DOHH2 (cell line): Measurements from ENCODE around the gene AKAP4.

Source experiments
- CTCF ChIP-seq: fragments of 200-600 bp; sonication (generic); IDR thresholded peaks from one replicate; pipeline ENCODE4 v1.5.1; 2014; ENCODE audit warnings: antibody characterized with exemption, mild to moderate bottlenecking, low read depth, low read length; ENCODE audit not compliant: poor library complexity, severe bottlenecking
- EZH2phosphoT487 ChIP-seq: fragments of 200-600 bp; sonication (generic); IDR thresholded peaks from 2 replicates; pipeline ENCODE4 v1.6.1; 2017; ENCODE audit warnings: borderline replicate concordance, mild to moderate bottlenecking, antibody characterized with exemption, low read length, moderate library complexity, mixed read lengths

DNA sequence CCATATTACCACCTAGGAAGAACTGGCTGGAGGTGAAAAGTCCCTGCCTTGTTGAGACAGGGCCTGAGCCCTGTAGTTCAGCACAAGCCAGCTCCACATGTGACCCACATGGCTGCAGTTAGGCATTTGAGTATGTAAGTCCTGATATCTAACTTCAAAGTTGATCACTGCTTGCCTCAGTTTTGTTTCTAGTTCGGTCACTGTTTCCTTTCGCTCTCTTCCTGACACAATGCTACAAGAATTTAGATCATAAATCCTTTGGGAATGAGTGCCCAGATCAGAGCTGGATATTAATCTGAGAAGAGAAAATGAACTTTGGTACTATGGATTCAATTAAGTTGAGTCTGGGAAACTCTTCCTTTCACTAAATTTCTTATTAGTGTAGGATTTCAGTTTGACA is 48.4 kb downstream of the AKAP4 start:
- TF ChIP-seq CTCF (no peak), EZH2phosphoT487 (no peak)
